GM18867 (cell line): Measurements from ENCODE around the gene SIRT5.

Experiments used
- ATAC-seq: cut with Tn5 transposase; IDR thresholded peaks from one replicate; pipeline ENCODE4 v1.9.1; 2021; ENCODE audit warnings: mild to moderate bottlenecking, moderate library complexity; ENCODE audit not compliant: unreplicated experiment

Gene SIRT5

DNA sequence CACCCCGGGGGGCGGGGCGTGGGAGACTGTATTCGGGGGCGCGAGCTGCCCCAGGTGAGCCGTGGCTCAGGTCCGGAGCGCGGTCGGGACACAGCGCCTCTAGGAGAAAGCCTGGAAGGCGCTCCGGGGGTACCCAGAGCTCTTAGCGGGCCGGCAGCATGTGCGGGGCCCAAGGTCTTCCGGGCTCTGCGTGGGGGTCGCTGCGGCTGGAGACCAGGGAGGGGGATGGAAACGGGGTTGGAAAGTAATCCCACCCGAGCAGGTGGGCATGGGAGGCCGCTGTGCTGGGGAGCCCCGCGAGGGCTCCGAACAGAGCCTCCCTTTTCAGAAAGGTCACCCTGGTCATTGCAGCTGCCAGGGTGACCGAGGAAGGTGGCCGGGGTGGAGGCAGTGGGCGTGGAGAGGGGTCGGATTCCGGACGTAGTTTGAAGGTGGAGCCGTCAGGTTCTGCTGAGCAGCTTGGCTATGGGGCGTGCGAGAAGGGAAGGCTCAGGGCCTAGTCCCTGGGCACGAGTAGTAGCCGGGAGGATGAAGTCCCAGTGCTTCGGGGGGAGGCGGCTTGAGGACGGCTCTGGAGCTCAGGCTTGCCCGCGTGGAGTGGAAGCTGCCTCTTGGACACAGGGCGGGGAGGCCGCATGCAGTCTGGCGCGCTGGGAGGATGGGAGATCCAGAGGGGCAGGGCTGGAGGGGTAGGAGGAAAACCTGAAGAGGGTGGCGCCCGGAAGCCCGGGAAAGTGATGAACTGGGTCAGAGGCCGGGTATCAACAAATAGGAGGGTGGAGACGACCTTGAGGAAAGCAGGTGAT is at the start of gene SIRT5:
SIRT5 (plus strand) TSS at position 31 of the 806 bp plus-strand sequence. CDS start 9,510 bp downstream, outside the sequence.
- ATAC-seq = peak; percentile 66

DNA sequence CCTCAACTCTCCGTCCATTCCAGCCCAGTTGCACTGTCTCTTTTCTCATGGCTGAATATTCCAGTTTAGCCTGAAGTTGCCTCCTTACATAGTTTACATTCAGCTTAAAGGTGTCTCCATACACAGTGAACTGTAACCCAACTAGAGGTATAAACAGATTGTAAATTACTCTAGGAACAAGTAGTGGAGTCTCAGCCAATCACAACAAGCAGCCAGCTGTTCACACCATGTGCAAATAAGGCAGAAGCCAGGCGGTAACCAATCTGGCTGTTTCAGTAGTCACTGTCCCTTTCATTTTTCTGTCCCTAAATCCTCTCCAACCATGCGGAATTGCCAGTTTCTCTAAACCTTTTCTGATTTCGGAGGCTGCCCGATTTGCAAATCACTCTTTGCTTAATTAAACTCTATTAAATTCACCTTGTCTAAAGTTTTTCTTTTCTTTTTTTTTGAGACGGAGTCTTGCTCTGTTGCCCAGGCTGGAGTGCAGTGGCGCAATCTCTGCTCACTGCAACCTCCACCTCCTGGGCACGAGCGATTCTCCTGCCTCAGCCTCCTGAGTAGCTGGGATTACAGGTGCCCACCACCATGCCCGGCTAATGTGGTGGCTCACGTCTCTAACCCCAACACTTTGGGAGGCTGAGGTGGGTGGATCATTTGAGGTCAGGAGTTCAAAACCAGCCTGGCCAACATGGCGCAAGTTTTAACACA is 49.4 kb upstream of the SIRT5 start:
- ATAC-seq = no peak

DNA sequence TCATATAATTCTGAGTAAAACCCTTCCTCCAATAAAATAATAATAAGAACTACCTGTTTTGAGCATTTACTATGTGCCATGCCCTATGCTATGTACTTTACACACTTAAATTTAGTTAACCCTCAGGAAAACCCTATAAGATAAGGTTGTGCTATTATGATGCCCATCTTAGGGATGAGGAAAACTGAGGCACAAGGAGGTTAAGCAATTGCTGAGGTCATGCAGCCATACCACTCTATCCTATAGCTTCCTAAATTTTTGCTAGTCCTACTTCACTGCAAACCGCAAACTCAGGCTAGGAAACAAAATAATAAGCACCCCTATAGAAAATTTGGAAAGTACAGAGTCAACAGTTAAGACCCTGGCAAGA is 48.1 kb upstream of the SIRT5 start:
- no peak for ATAC-seq

DNA sequence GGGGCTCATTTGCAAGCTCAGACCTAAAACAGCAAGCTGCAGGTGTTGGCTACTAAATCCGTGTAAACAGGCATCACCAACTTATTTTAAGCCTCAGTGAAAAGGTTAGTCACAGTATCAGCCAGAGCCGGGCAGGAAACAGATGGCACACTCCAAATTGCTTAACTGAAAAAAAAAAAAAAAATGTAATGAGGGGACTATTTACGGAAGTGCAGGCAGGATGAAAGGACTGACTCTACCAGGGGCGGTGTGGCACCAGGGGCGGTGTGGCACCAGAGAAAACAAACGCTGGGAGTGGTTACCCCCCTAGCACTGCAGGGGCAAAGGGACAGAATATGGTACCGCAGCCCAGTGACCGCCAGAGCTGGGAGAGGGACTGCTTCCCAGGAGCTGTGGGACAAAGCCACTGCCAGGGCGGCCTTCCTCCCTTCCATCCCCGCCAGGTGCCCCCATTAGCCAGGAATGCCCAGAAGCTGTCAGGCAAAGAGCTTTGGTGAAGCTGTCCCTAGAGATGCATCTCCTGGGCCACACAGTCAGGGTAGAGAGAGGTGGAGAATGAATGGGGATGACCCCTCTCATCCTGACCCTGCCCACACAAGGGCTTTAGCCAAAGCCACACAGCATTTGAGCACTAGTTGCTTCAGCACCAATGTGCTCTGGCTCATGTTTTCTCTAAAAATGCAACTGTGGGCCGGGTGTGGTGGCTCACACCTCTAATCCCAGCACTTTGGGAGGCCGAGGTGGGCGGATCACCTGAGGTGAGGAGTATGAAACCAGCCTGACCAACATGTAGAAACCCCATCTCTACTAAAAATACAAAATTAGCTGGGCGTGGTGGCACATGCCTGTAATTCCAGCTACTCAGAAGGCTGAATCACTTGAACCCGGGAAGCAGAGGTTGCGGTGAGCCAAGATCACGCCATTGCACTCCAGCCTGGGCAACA is 47.4 kb upstream of the SIRT5 start:
- ATAC-seq = peak; percentile 75

DNA sequence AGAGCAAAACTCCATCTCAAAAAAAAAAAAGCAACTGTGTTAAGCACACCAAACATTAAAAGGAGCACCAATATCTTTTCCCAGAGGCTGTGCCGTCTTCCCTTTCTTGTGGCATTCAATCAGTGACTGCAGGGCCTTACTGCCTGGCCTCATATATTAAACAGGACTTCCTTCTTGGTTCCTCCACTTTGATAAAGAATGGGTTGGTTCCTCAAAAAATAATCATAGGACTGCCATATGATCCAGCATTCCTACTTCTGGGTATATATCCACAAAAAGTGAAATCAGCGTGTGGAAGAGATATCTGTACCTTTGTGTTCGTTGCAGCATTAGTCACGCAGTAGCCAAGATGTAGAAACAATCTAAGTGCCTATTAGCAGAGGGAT is 46.7 kb upstream of the SIRT5 start:
- ATAC-seq = no peak

DNA sequence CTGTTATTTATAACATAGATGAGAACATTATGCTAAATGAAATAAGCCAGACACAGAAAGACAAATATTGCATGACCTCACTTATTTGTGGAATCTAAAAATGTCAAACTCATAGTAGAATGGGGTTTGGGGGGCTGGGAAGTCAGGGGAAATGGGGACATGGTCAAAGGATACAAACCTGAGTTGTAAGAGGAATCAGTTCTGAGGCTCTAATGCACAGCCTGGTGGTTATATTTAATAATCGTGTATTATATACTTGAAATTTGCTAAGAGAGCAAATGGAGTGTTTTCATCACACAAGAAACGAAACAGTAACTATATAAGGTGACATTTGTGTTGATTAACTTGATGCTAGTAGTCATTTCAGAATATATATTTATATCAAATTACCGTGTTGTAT is 46.2 kb upstream of the SIRT5 start:
- no peak for ATAC-seq

DNA sequence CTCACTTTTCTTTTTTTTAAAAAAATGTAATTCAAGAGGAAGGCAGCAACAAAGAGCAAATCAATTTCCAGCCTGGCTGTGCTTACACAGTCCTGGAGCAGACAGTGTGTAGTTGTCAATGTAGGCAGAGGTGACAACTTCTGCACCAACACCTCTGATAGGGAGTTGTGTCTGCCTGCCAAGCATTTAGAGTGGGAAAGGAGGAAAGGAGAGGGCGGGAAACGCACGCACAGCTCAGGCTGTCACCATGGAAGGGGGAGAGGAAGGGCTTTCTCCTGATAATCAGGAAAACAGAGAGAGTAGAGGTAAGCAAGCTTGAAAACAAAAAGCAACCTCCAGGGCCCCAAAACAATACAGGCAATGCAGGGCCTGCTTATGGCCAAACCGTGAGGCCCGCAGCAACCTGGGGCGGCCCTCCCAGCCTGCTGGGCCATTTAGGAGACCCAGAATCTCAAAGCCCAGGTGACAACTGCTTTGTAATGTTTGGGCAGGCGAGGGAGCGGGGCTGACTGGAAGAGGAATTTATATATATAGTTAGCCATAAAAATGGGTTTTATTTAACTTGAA is 45.5 kb upstream of the SIRT5 start:
- no peak for ATAC-seq

DNA sequence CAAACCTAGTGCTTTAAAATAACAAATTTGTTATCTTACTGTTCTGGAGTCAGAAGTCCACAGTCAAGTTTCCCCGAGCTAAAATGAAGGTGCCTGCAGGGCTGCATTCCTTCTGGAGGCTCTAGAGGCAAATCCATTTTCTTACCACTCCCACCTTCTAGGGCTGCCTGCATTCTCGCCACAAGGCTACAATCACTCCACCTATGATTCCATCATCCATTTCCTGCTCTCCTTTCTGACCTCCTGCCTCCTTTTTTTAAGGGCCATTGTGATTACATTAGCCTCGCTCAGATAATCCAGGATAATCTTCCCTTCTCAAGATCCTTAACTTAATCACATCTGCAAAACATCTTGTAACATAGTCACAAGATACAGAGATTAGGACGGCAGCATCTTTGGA is 42.4 kb upstream of the SIRT5 start:
- ATAC-seq = no peak

DNA sequence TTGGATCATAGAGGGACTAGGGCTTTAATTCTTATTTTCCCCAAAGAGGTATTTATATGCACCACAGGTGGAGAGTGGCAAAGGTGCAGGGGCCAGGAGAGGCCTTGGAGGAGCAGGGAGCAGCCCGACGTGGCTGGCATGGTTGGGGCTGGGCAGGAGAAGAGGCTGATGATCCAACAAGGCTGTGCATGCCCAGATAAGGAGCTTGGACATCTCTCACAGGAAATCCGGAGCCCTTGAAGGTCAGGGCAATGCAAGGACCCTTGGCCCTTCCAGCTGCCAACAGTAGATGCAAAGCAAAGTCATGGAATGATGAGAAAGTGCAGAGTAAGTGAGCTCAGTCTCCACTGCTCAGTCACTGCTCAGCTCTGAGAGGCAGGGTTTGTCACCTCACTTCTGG is 39.9 kb upstream of the SIRT5 start:
- ATAC-seq = no peak

DNA sequence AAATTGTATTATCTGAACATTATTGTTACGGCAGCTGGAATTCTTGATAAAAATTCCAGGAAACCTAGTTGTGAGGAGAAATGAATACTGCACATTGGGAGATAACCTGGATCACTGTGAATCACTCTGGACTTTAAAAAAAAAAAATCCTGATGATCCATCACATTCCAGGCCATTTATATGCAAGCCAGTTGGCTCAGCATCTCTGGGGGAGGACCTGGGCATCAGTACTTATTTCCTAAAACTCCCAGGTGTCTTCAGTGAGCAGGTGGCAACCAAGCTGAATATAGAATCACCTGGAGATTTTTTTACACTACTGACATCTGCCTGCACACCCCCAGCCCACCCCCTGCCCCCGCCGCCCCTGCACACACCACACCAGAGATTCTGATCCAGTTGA is 39.1 kb upstream of the SIRT5 start:
- no peak for ATAC-seq

DNA sequence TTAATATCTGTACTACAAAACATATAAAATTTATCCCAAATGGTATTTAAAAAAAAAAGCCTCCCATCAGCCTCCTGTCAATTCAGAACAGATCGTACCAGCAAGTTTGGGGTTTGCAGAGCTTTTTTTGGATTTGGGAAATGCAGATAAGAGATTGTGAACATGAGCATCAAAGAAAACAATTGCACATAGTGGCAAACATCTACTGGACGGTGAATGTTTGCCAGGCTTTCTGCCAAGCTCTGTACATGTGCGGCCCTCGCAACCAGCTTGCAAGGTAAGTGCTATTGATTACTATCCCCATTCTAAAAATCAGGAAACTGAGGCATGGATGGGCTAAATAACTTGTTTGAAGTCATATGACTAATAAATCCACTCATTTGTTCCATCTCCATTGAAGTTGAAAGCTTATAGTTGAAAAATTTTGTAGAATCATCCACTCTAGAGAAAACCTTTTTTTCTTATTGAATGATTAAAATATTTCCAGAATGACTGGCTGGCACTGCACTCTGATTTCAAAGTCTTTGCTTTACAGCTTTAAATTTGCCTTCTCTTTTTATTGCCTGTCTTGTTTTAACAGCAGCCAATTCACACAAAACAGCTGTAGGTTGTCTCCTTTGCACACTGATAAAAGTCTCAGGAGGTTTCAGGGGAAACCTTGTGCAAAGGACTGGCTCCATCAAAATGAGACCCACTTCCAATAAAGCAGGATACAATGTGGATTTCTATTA is 37.4 kb upstream of the SIRT5 start:
- ATAC-seq = no peak

DNA sequence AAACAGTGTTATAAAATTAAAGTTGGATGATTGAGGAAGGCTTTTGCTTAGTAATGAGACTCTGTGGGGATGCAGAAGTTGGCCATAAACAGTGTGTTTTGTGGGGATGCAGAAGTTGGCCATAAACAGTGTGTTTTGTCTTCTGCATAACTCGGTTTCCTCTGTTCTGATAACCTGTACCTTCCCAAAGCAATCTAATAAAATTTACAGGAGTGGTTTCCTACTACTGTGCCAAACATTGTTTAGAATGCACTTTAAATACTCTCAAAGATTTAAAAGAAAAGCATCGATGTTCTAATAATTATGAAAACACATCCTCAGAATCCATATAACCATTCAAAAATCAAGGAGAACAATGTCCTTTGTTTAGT is 36.9 kb upstream of the SIRT5 start:
- no peak for ATAC-seq

DNA sequence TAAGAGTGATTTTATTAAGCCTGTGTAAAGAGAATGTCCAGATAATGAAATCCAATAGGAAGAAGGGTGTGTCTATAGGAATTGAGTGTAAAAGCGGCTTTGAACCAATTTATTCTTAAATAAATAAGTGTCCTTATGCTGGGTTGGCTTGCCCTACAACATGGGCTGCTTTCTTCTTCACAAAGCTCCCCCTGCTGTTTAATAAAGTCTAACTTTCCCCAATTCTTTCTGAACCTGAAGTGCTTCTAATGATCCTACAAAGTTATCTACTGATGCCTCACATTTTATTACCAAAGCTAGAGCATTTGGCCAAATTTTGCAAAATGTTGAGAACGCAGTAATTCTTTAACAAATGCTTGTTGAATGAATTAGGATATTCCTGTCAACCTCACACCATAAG is 36.3 kb upstream of the SIRT5 start:
- no peak for ATAC-seq

DNA sequence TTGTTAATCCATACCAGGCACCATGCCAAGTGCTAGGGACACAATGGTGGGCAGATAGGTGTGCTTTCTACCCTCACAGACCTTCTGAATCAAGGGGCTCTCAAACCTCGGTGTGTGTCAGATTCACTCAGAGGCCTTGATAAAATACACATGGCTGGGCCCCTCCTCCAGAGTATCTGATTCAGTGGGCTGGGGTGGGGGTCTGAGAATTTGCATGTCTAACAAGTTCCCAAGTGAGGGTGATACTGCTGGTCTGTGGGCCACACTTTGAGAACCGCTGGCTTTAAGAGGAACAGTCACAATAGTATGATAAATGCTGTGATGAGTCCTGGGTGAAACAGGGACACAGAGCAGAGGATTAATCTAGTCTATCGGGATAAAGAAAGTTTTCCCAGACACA is 35.8 kb upstream of the SIRT5 start:
- ATAC-seq = no peak

DNA sequence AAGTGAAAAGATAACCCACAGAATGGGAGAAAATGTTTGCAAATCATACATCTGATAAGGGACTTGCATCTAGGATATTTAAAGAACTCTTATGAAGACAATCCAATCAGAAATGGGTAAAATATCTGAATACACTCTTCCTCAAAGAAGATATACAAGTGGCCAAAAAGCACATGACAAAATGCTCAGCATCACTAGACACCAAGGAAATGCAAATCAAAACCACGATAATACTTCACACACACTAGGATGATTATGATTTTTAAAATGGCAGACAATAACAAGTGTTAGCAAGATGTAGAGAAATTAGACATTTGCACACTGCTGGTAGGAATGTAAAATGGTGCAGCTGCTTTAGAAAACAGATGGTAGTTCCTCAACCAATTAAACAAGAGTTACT is 34.8 kb upstream of the SIRT5 start:
- no peak for ATAC-seq

DNA sequence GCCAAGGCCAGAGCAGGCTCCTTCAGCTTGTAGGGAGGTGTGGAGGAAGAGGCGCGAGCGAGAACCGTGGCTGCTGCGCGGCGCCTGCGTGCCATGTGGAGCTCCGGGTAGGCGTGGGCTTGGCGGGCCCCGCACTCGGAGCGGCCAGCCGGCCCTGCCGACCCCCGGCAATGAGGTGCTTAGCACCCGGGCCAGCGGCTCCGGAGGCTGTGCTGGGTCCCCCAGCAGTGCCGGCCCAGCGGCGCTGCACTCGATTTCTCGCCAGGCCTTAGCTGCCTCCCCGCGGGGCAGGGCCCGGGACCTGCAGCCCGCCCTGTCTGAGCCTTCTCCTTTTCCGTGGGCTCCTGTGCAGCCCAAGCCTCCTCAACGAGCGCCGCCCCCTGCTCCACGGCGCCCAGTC is 32.9 kb upstream of the SIRT5 start:
- no peak for ATAC-seq

DNA sequence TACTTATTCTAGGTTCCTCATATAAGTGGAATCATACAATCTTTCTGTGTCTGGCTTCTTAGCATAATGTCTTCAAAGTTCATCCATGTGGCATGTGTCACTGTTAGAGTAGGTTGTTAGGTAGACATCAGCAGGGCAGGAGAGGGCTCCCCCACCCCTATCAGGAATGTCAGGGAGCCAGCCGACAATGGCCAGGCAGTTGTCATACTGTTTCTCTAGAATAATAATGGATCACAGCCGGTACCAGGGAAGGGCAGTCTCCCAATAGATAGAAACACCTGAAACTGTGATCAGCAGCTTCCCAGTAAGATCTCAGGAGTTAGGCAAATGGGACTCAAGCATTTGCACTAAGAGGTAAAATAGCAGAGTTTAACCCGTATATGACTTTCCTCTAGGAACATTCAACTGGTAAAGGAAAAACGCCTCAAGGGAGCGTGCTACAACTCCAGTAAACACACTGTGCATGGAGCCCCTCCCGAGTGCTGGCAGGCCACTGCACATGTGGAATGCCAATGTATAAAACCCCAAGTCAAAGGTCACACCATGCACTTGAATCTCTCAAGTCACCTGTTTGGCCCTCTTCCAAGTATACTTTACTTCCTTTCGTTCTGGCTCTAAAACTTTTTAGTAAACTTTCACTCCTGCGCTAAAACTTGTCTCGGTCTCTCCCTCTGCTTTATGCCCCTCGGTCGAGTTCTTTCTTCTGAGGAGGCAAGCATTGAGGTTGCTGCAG is 29.8 kb upstream of the SIRT5 start:
- ATAC-seq = no peak

DNA sequence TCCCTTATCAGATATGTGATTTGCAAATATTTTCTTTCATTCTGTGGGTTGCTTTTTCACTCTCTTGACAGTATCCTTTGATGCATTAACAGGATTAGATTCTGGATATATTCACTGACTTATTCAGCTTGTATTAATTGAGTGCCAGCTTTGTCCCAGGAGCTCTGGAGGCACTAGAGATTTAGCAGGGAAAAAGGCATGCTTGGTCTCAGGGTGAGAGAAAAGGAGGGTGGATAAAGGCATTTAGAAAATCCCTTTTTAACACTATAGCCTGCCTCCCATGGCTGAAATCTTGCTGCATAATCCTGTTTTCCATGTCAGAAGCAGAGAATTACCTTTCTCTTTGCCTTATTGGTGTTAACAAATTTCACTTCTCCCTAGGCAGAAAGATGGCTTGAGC is 28.5 kb upstream of the SIRT5 start:
- no peak for ATAC-seq

DNA sequence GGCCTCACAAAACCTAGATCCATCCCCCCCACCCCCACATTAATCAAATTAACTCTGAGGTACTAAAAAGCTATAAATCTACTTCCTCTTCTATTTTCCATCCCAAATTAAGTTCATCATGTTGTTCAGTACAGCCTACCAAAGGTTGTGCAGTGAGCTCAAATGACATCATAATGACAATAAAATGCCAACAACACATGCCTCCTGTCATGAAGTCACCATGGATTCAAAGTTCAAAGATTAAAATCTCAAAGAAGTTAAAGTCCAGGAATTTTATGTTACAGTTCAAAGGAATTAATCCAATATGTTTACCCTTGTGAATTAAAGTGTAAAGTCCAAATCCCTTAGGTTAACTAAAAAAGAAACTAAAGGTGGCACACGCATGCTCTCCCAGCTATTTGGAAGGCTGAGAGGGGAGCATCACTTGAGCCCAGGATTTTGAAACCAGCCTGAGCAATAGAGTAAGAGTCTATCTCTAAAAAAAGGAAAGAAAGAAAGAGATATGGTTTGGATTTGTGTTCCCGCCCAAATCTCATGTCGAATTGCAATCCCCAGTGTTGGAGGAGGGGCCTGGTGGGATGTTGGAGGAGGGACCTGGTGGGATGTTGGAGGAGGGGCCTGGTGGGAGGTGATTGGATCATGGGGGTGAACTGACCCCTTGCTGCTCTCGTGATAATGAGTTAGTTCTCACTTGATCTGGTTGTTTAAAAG is 25.7 kb upstream of the SIRT5 start:
- ATAC-seq = no peak
